Esophagus squamous epithelium (tissue), 4 donors: ENCODE measurements around the gene ADGRG3.

ENCODE experiments used
- CTCF ChIP-seq, 6 experiments: fragments of 450-650 bp in 4 of 6; fragments of 200-600 bp in 2 of 6; sonication (generic) in 2 of 6; IDR thresholded peaks; one replicate each; pipeline ENCODE4 v1.5.1; 2016 to 2019; ENCODE audit warnings: antibody characterized with exemption in 6 of 6, mild to moderate bottlenecking in 4 of 6, moderate library complexity in 4 of 6
- POLR2A ChIP-seq, 4 donors: fragments of 450-650 bp; IDR thresholded peaks; one replicate each; pipeline ENCODE4 v1.6.1; 2017; ENCODE audit warnings: antibody characterized with exemption in 4 of 4, mild to moderate bottlenecking in 4 of 4, moderate library complexity in 3 of 4

- TF ChIP-seq CTCF (IDR thresholded peaks at IDR 0.05) = no peak
- TF ChIP-seq POLR2A (IDR thresholded peaks at IDR 0.05) = peak in 3 of 4 donors; percentile 15 to 44 (median 22)
Measured at GRCh38 chr16:57619606-57620334, 48.3 kb upstream of the ADGRG3 start.
